NCI-H2227 treated with DMSO at 0.1 percent for 48 hours (cell line): Measurements from ENCODE around the gene MRPL48.
"Not testable (repeated sequence)": the region's sequence is repeated elsewhere in the genome, so short reads cannot be mapped to it uniquely, and the experiment has no call there.

Experiments
- DNase-seq: peaks from one replicate; lab custom pipeline; 2025; lab: John Stamatoyannopoulos, UW

The MRPL48 gene

DNA sequence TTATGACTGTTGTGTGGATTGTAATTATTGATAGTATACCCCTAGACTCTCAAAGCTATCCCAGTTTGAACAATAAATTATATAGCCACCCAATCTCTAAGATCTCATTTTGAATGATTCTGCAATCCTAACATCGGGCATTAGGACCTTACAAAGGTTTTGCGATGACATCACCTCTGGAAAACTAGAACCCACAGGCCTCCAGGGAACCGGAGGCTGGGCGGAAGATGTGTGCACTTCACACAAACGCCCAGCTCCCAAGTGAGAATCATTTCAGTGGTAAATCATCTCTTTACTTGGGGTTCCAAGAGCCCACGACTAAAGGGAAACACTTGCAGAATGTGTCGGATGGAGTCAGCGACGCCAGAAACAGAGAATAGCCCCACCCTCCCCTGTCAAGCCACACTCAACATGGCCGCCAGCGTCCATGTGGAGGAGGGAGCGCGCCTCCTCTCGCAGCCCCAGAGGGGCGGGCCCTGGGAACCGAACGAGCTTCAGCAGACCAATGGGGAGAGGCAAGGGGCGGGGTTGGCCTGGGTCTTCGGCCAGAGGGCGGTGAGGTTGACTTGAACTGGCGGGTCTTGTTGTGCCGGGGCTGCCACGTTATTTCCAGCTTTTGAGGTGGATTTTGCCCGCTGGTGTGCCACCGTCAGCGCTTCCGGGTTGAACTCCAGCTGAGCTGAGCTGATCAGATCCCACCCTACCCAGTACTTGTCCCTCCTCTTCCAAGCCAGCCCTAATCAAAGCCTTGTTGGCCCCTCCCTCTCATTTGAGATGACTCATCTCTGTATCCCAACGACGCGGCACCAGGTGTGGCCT is 8.4 kb upstream of the MRPL48 start:
- DNase-seq = peak; percentile 98

DNA sequence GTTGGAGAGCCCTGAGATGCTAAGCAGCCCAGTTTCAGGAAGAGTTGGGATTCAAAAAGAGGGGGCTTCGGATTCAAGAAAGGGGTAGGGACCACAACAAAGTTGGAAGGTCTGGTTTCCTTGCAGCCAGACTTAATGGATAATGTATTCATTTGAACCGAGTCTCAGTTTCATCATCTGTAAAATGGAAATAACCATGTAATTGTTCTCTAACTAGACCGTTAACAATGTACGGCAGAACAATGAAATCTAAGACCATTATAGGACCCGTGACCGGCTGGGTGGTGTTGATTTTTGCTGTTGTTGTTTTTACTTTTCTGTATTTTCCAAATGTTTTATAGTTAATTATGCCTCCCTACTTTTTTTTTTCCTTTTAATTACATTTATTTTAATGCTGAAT is 6.4 kb upstream of the MRPL48 start:
- DNase-seq = no peak

DNA sequence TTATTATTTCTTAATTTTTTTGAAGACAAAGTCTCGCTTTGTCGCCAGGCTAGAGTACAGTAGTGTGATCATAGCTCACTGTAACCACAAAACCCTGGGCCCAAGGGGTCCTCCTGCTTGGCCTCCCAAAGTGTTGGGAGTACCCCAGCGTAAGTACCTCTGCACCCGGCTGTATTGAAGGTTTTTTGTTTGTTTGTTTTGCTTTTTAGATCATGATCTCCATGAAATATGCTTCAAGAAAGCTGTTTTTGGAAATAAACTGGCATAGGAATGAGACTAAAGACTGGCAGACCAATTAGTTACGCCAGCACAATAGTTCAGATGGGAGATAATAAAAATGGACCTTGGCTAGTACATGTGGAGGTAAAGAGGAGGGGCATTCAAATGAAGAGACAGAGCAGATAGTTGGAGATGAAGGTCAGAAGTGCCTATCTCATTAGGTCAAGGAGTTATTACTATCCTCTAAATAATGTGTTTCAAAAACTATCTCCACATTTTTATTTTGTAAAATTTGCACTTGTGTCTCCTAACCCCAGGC is 4.1 kb upstream of the MRPL48 start:
- peak; percentile 23 for DNase-seq

GRCh38 chr11:73784080-73784634 is 3.5 kb upstream of the MRPL48 start:
- DNase-seq = no peak

GRCh38 chr11:73784734-73785133 is 2.9 kb upstream of the MRPL48 start:
- DNase-seq = no peak

- not testable (repeated sequence) for DNase-seq
Measured at GRCh38 chr11:73785467-73785866, 2.2 kb upstream of the MRPL48 start.

GRCh38 chr11:73787051-73787642 is 527 bp upstream of the MRPL48 start:
- no peak for DNase-seq

DNA sequence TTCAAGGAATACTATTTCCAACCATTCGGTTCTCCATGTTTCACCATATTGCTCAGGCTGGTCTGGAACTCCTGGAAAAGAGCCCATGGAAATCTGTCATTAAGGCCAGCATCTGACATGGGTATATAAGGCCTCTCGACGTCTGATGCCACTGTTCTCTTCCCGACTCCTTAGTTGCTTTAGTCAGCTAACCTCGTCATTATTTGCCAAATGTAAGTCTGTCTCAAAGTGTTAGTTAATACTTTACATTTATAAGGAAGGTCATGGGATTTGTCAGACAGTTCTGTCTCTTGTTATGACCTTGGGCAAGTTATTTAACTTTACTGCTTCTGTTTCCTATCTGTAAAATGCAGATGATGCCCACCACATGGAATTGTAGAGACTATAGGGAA is 1.6 kb downstream of the MRPL48 start:
- DNase-seq = no peak

- DNase-seq = no peak
Measured at GRCh38 chr11:73792584-73792983, 4.9 kb downstream of the MRPL48 start.

- peak; percentile 58 for DNase-seq
Measured at GRCh38 chr11:73795925-73796632, 8.4 kb downstream of the MRPL48 start.

DNA sequence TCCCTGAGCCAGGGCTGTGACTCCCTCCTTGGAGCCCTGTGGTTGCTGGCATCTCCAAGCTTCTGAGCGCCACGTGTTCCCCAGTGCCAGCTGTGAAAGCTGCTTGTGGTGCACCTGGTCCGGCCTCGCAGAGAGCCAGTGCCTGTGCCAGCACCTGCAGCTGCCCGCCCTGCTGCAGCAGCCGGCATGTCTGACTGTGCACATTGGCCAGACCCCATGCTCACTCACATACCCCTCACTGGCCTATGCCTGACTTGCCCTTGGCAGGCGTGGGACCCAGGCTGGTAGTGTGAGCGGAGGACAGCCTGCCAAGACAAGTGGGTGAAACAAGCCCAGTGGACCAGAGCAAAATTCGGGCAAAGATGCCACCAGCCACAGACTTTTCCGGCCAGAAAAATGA is 9.8 kb downstream of the MRPL48 start:
- no peak for DNase-seq

GRCh38 chr11:73800276-73800806 is 12.7 kb downstream of the MRPL48 start:
- no peak for DNase-seq

GRCh38 chr11:73801136-73801535 is 13.5 kb downstream of the MRPL48 start:
- no peak for DNase-seq

- peak; percentile 53 for DNase-seq
Measured at GRCh38 chr11:73804712-73805111, 17.0 kb downstream of the MRPL48 start.

DNA sequence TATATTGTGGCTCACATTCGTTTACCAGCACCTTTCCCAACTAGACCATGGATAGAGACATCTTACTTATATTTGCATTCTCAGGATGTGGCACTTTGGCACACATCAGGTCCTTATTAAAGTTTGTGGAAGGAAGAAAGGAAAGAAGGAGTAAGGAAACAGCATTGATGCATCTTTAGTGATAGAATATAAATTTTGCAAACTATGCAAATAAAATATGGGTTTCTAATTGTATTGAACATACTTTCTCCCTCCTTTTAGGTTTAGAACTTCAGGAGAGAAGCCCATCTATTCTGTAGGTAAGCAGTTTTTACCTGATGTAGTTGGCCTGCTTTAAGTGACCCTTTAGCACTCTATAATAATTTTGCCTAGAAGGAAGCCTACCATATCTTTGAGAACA is 20.4 kb downstream of the MRPL48 start:
- DNase-seq = no peak

DNA sequence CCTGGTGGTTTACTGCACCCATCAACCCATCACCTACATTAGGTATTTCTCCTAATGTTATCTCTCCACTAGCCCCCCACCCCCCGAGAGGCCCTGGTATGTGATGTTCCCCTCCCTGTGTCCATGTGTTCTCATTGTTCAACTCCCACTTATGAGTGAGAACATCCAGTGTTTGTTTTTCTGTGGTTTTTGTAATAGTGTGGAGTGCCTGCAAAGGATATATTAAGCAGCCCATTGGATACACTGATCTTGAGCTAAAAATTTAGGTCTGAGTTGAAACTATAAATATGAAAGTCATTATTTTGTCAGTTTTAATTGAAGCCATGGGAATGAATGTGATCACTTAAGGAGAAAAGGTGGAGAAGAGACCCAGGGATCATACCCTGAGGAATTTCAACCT is 23.0 kb downstream of the MRPL48 start:
- DNase-seq = no peak

- DNase-seq = no peak
Measured at GRCh38 chr11:73812234-73812633, 24.6 kb downstream of the MRPL48 start.

DNA sequence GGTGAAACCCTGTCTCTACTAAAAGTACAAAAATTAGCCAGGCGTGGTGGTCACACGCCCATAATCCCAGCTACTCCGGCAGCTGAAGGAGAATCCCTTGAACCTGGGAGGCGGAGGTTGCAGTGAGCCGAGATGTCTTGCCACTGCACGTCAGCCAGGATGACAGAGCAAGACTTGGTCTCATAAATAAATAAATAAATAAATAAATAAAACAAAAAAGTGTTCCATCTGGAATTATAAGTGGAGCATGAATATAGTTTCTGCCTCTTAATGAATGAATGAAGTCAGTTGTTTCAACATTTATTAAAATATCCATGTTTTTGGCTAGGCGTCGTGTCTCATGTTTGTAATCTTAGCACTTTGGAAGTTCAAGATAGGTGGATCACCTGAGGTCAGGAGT is 27.1 kb downstream of the MRPL48 start:
- no peak for DNase-seq

- no peak for DNase-seq
Measured at GRCh38 chr11:73818846-73819245, 31.2 kb downstream of the MRPL48 start.

- no peak for DNase-seq
Measured at GRCh38 chr11:73830261-73830660, 42.6 kb downstream of the MRPL48 start.

DNA sequence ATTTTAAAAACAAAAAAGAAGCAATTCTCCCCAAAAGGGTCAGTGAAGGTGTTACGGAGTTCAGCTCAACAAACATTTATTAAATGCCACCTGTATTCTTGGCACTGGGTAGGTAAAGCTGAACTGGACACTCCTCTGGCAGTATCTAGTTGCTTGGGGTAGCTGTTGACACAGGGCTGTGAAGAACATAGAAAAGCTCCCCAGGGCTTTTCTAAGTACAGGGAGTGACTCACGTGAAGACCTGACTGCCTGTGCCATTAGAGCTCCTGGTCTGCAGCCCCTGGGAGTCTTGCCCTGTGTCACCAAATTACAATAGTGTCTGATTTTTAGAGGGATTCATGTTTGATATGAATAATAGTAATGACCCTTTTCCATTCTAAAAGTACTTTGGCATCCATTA is 45.4 kb downstream of the MRPL48 start:
- DNase-seq = no peak

DNA sequence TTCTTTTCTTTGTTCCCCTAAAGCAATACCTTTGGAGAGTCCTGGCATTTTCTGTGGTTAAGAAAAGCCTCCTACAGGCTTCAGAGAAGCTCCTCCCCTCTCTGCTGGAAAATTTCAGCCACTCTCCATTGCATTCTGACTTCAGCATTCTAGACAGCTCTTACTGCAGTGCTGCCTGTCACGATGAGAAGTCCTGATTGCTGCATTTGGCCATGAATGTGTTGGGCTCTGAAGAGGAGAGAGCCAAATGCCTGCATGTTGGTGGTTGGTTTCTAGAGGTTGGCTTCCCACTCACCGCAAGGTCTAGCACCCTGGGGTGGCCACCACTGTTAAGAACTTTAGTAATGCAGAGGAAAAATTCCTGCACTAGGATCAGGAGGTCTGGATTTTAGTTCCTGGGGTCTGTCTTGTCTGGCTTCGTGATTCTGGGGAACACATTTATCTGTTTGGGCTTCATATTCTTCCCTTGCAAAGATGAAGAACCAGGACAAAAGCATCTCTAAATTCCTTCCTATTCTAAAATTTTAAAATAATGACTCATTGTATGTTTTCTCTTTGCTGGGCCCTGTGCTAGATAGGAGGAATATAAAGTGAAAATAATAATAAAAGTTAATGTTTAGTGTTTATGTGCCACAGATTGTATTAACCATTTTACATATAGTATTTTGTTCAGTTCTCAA is 50.9 kb downstream of the MRPL48 start:
- peak; percentile 52 for DNase-seq
